NCI-H524 (cell line): ENCODE measurements around the gene SEPTIN2.
"Not testable (repeated sequence)": the region's sequence is repeated elsewhere in the genome, so short reads cannot be mapped to it uniquely, and the experiment has no call there.

Experiments
- DNase-seq, 2 experiments: peaks; one replicate each; lab custom pipeline; 2025; lab: John Stamatoyannopoulos, UW

The SEPTIN2 gene

DNA sequence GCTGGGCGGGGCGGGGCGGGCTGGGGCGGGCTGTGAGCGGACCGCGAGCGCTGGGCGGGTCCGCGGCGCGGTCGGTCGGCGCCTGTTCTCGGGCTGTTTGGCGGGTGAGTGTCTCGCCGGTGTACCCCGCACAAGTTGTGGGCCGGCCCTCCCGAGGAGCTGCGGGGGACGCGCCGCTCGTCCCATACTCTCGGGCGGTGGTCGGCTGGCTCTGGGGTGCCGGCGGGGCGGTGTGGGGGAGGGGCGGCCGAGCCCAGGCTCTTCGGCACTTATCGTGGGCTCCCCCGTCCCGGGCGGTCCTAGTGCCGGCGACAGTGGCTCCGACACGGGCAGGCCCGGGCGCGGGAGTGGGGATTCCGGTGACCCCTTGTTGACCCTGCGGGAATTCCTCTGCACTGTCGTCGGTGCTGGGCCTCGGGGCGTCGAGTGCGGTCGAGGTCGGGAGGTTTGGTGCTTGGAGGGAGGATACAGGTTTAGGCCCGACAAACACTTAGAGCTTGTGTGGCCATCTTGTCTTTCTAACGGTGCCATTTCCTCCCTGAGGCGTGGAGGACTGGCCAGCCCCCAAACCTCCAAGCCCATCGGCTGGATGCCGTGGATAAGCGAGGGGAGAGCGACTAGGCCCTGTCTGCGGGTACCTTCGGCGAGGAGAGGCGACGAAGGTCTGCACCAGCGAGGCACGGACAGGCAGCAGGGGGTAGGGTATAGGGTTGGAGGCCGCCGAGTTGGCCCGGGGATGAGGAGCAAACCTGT, at the start of gene SEPTIN2:
SEPTIN2 (plus strand) TSS at position 47 of the 753 bp plus-strand sequence. CDS start 8,308 bp downstream, outside the sequence.
- peak; percentile 23 to 59 for DNase-seq

GRCh38 chr2:241267249-241268067, 48.3 kb upstream of the SEPTIN2 start:
- DNase-seq: no peak

DNA sequence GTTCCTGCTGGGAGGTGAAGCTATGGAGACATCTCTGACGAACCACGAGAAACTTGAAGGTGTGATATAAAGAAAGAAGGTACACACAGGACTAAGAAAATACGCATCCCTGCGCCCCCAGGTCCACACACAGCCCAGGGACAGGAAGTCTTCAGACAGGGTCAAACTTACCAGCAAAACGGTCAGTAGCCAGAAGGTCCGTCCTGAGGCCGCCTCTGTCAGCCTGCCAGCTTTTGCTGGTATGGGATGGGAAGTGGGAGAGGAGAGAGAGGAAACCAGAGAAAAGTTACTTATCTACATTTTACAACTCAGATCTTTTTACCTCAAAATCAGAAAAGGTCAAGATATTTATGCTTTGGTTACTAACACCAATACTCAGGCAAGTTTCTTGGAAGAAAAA, 47.4 kb upstream of the SEPTIN2 start:
- no peak for DNase-seq

DNA sequence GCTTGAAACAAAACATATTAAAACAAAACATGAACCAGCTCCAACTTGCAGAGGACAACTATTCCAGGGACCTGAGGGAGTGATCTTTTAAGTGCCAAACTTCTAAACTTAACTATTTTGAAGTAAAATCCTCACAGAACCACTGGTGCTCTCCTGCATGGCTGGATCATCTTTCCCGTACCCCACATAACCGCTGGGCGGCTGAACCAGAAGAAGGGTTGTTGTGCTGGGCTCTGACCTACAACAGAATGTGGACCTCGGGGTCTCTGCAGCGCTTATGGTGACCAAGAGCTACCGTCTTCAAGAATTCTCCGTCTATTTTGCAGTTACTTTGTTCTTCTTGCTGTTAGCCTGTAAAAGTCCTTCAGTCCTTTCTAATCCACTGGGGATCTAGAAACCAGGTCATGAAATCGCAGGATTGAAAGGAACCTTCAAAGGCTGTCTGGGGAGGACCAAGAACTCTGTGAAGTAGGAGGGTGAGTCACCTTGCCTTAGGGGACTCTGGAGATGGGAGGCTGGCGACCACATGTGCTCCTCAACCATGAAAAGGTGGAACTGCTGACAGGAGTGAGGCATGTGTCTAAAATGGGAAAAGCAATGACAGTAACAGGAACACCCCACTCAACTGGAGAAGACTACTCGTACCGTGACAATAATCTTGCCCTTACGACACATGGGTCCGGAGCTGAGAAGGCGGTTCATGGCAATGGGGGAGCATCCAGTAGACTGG, 46.8 kb upstream of the SEPTIN2 start:
- no peak for DNase-seq

DNA sequence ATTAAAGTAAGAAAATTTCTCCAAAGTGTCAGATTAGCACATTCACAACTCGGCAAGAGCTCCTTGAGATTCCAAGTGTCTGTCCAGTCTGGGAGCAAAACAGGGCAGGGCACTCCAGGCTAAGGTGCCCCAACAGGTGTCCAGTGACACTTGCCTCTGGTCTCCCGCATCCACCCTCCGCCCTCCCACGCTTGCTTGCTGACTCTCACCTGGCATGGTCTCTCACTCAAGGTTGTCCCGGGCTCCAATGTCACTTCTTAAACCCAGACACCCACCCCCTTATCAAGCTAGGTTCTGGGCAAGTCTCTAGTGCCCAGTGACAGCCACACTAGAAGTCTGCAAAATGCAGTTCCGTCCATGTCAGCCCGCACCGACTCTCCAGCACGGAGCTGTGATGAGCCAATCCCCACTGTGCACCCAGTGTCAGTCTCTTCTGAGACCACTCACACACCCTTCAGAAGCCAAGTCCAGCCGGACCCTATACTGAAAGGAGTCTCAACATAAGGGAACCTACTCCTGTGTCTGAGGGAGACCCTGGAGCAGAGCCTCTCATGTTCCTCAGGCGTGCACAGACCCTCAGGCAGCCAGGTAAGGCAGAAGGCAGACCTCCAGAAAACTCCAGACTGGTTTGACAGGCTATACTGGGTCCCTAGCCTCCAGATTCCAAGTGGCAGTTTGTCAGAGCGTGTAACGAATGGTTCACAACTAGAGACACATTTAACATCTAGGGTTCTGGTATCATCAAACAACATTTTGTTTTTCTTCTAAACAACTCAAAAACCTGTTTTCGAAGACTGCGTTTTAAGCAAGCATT, 45.8 kb upstream of the SEPTIN2 start:
- no peak for DNase-seq

GRCh38 chr2:241270531-241270930, 45.2 kb upstream of the SEPTIN2 start:
- DNase-seq: no peak

- no peak for DNase-seq
Measured at GRCh38 chr2:241271706-241272302, 43.9 kb upstream of the SEPTIN2 start.

GRCh38 chr2:241272303-241273209, 43.2 kb upstream of the SEPTIN2 start:
- DNase-seq: peak in 1 of 2 experiments; percentile 13

DNA sequence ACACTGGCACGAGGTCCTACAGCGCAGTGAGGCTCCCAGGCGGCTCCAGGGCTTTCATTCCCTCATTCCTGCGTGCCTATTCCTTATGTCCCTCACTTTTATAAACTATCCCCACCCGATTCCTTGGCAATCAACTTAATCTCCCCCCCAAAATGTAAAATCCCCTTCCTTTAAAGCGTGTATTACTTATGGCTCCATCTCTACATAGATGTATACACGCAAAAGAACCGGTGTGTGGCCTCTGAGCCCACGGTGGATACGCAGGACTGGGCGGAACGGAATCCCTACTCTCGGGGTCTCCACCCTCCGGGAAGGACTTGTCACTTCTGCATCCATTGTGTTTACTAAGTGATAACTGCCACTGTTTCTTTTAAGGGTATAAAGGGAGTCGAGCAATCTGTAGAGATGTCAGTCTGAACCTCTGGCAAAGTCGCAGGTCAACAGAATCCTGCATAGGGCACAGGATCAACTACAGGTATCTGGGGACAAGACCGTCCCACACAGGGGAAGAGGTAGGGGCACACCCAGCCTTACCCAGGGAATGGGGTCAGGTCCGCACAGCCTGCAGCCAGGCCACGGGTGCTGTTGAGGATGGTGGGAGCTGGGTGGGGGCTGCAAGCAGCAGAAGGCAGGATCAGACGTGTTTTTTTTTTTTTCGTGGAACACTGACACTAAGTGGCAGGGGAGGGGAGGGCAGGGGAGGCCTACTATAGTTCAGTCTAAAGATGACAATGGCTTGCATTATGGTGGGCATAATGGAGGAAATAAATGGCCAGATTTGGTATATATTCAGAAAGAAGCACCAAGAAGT, 42.3 kb upstream of the SEPTIN2 start:
- no peak for DNase-seq

GRCh38 chr2:241274127-241274526, 41.6 kb upstream of the SEPTIN2 start:
- no peak for DNase-seq

- DNase-seq: no peak
Measured at GRCh38 chr2:241275504-241275903, 40.2 kb upstream of the SEPTIN2 start.

DNA sequence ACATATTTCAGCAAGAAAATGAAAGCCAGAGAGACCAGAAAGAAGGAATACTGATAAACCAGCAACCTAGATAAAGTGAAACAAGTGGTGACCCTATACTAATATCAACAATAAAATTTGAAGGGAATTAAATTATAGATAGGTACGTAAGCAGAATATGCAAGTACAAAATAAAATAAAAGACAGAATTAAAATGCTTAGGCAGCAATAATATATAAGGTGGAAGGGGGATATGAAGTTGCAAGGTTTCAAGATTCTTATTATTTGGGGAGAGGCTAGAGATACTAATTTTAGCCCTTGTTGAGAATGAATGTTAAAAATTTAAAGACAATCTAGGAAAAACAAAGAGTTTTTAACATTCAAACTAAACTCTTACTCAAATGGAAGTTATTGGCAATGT, 39.8 kb upstream of the SEPTIN2 start:
- DNase-seq: no peak

DNA sequence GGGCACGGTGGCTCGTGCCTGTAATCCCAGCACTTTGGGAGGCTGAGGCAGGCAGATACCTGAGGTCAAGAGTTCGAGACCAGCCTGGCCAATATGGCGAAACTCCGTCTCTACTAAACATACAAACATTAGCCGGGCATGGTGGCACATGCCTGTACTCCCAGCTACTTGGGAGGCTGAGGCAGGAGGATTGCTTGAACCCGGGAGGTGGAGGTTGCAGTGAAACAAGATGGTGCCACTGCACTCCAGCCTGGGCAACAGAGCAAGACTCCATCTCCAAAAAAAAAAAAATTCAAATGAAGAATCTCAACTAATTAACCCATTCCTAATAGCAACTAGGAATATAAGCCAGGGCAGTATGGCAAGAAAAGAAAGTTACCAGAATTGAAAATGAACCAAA, 37.4 kb upstream of the SEPTIN2 start:
- not testable (repeated sequence) for DNase-seq

GRCh38 chr2:241279413-241279812, 36.3 kb upstream of the SEPTIN2 start:
- peak in 1 of 2 experiments; percentile 7 for DNase-seq

DNA sequence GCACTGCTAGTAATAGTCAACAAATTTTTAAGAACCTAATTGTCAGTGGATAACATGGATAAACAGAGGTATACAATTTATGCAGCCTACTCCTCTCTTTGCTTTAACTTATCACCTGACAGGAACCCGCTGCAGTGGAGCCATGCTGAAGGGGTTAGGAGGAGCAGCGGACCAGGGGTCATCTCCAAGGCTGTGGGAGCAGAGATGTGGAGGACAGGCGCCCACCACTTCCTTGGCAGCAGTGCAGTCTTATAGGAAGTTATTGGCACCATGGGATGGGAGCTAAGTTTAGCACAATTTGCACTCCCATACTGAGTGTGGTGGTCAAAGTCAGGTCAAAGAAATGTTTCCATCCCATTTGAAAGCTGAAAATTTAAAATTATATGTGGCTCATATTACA, 35.9 kb upstream of the SEPTIN2 start:
- DNase-seq: no peak

DNA sequence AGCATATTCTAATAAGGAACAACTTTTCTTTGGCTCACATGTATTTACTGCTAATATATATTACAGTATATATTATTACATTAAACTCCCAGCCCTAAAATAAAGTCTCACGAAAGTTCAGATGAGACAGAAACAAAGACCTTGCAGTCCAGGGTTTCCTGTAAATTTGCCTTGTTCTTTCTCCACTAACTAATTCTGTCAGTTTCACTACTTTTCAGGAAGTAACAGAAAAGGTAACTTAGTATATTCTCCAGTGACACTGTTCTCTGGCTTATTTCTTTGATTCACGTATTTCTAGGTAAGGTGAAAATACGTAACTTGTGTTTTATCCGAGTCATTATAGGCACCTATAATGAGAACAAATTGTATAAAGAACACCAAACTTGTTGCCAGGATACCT, 35.4 kb upstream of the SEPTIN2 start:
- no peak for DNase-seq

- DNase-seq: no peak
Measured at GRCh38 chr2:241282555-241282954, 33.2 kb upstream of the SEPTIN2 start.

- DNase-seq: no peak
Measured at GRCh38 chr2:241285596-241285995, 30.1 kb upstream of the SEPTIN2 start.

DNA sequence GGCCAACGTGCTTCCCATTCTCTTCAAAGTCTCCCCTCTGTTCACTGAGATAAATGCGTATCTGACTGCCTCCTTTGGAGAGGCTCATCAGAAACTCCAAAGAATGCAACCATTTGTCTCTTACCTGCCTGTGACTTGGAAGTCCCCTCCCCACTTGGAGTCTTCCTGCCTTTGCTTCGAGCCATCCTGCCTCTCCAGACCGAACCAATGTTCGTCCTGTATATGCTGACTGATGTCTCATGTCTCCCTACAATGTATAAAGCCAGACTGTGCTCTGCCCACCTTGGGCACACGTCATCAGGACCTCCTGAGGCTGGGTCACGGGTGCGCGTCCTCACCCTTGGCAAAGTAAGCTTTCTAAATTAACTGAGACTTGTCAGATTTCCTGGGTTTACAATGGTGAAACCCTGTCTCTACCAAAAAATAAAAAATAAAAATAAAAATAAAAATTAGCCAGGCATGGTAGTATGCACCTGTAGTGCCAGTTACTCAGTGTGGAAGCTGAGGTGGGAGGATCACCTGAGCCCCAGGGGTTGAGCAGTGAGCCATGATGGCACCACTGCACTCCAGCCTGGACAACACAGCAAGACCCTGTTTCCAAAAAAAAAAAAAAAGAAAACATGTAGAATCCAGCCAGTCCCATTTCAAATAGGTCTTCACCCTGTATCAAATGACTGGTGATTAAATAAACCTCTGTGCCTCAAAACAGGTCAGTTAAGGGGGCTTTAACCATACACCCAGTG, 29.2 kb upstream of the SEPTIN2 start:
- no peak for DNase-seq
